DOHH2 (cell line): ENCODE measurements around the gene ZNF557.

Source experiments
- EZH2phosphoT487 ChIP-seq: fragments of 200-600 bp; sonication (generic); IDR thresholded peaks from 2 replicates; pipeline ENCODE4 v1.6.1; 2017; ENCODE audit warnings: borderline replicate concordance, mild to moderate bottlenecking, antibody characterized with exemption, low read length, moderate library complexity, mixed read lengths
- TF ChIP-seq, protein P1 (sequence below): fragments of 200-600 bp; sonication (generic); IDR thresholded peaks from one replicate; pipeline ENCODE4 v1.5.1; 2014; ENCODE audit warnings: antibody characterized with exemption, mild to moderate bottlenecking, low read depth, low read length; ENCODE audit not compliant: poor library complexity, severe bottlenecking

DNA sequence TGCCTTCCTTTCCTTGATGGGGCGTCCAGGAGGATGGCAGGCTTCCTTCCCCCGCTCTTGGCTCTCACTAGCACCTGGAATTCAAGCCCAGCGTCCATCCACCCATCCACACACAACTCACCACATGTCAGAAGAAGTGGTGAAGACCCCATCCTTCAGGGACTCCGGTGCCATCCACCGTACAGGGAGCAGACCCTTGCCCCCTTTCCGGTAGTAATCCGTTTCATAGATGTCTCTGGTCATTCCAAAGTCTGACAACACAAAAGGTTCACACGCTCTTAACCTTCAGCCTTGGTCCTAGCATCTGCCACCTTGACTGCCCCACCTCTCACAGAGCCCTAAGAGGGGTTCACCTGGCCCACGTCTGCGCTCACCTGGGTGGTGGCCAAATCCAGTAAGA, 51.0 kb downstream of the ZNF557 start:
- TF ChIP-seq, protein P1, sequence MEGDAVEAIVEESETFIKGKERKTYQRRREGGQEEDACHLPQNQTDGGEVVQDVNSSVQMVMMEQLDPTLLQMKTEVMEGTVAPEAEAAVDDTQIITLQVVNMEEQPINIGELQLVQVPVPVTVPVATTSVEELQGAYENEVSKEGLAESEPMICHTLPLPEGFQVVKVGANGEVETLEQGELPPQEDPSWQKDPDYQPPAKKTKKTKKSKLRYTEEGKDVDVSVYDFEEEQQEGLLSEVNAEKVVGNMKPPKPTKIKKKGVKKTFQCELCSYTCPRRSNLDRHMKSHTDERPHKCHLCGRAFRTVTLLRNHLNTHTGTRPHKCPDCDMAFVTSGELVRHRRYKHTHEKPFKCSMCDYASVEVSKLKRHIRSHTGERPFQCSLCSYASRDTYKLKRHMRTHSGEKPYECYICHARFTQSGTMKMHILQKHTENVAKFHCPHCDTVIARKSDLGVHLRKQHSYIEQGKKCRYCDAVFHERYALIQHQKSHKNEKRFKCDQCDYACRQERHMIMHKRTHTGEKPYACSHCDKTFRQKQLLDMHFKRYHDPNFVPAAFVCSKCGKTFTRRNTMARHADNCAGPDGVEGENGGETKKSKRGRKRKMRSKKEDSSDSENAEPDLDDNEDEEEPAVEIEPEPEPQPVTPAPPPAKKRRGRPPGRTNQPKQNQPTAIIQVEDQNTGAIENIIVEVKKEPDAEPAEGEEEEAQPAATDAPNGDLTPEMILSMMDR: no peak
- no peak for TF ChIP-seq EZH2phosphoT487
